Skeletal muscle satellite cell (primary cell): ENCODE measurements around the gene GIGYF1.
"Not testable (repeated sequence)": the region's sequence is repeated elsewhere in the genome, so short reads cannot be mapped to it uniquely, and the experiment has no call there.

Experiments used
- H3K27me3 ChIP-seq: 2 replicates; pipeline ENCODE4 v1.7.0; 2013; ENCODE audit warnings: low read length; ENCODE audit not compliant: control insufficient read depth, insufficient read depth
- H3K36me3 ChIP-seq: 2 replicates; pipeline ENCODE4 v1.7.0; 2013; ENCODE audit warnings: mild to moderate bottlenecking, control low read depth, low read length; ENCODE audit not compliant: insufficient read depth
- H3K4me1 ChIP-seq: 2 replicates; pipeline ENCODE4 v1.7.0; 2013; ENCODE audit warnings: low read length; ENCODE audit not compliant: control insufficient read depth, insufficient read depth
- H3K4me2 ChIP-seq: 2 replicates; pipeline ENCODE4 v1.7.0; 2013; ENCODE audit warnings: mild to moderate bottlenecking, low read length
- H3K4me3 ChIP-seq: 2 replicates; pipeline ENCODE4 v1.7.0; 2013; ENCODE audit warnings: low read length
- H3K9ac ChIP-seq: 2 replicates; pipeline ENCODE4 v1.7.0; 2013; ENCODE audit warnings: mild to moderate bottlenecking, low read depth, low read length, moderate library complexity
- H3K9me3 ChIP-seq: replicated peaks from 2 replicates; pipeline ENCODE4 v1.7.0; 2013; ENCODE audit warnings: mild to moderate bottlenecking, control low read depth, low read length

Gene GIGYF1

GRCh38 chr7:100722480-100723212, 28.6 kb upstream of the GIGYF1 start:
- H3K36me3 ChIP-seq: no peaks in the 10 kb centered on the region
- no peak overlapping the region for H3K4me3 ChIP-seq
- H3K4me2 ChIP-seq: no peak overlapping the region
- peaks cover 47% of the 10 kb centered on the region for H3K27me3 ChIP-seq
- peaks cover 24% of the 10 kb centered on the region for H3K4me1 ChIP-seq
- no peaks in the 10 kb centered on the region for H3K9me3 ChIP-seq
- no peak overlapping the region for H3K9ac ChIP-seq

GRCh38 chr7:100721505-100721812, 27.4 kb upstream of the GIGYF1 start:
- H3K9ac ChIP-seq: no peak overlapping the region
- peaks cover 13% of the 10 kb centered on the region for H3K4me1 ChIP-seq
- no peaks in the 10 kb centered on the region for H3K36me3 ChIP-seq
- no peak overlapping the region for H3K4me2 ChIP-seq
- H3K4me3 ChIP-seq: no peak overlapping the region
- no peaks in the 10 kb centered on the region for H3K9me3 ChIP-seq
- peaks cover 47% of the 10 kb centered on the region for H3K27me3 ChIP-seq

- Histone ChIP-seq H3K4me2 (no peak overlapping the region), H3K4me1 (peaks cover 7% of the 10 kb centered on the region), H3K9ac (no peak overlapping the region), H3K9me3 (no peaks in the 10 kb centered on the region), H3K4me3 (no peak overlapping the region), H3K27me3 (peaks cover 47% of the 10 kb centered on the region), H3K36me3 (no peaks in the 10 kb centered on the region)
These were observed 26.8 kb upstream of the GIGYF1 start for GRCh38 chr7:100720671-100721504.

GRCh38 chr7:100720279-100720670, 26.2 kb upstream of the GIGYF1 start, which contains the start of gene EPO:
EPO (plus strand) TSS chr7:100720468; CDS start chr7:100720981, 513 bp downstream.
- Histone ChIP-seq H3K4me3 (no peak within 1 kb of the TSS), H3K9me3 (no peaks in the 10 kb centered on the region), H3K27me3 (peaks cover 47% of the 10 kb centered on the region), H3K4me1 (peaks cover 3% of the 10 kb centered on the region), H3K9ac (no peak within 1 kb of the TSS), H3K4me2 (peak within 1 kb of the TSS; percentile 50), H3K36me3 (no peaks in the 10 kb centered on the region)

- H3K4me3 ChIP-seq: no peak overlapping the region
- no peaks in the 10 kb centered on the region for H3K9me3 ChIP-seq
- H3K27me3 ChIP-seq: peaks cover 47% of the 10 kb centered on the region
- peak overlapping the region; percentile 50 for H3K4me2 ChIP-seq
- H3K9ac ChIP-seq: no peak overlapping the region
- no peaks in the 10 kb centered on the region for H3K4me1 ChIP-seq
- no peaks in the 10 kb centered on the region for H3K36me3 ChIP-seq
These were observed 25.7 kb upstream of the GIGYF1 start for GRCh38 chr7:100719523-100720278.

- not testable (repeated sequence) for H3K4me2 ChIP-seq, H3K4me3 ChIP-seq, H3K9me3 ChIP-seq, H3K9ac ChIP-seq, H3K36me3 ChIP-seq, H3K4me1 ChIP-seq
- H3K27me3 ChIP-seq: peaks cover 27% of the 10 kb centered on the region
These were observed 23.0 kb upstream of the GIGYF1 start for GRCh38 chr7:100717073-100717472.

GRCh38 chr7:100714725-100715124, 20.7 kb upstream of the GIGYF1 start:
- H3K4me2 ChIP-seq: no peak overlapping the region
- no peak overlapping the region for H3K4me3 ChIP-seq
- no peaks in the 10 kb centered on the region for H3K36me3 ChIP-seq
- H3K4me1 ChIP-seq: no peaks in the 10 kb centered on the region
- H3K9me3 ChIP-seq: no peaks in the 10 kb centered on the region
- no peak overlapping the region for H3K9ac ChIP-seq
- H3K27me3 ChIP-seq: peaks cover 5% of the 10 kb centered on the region

GRCh38 chr7:100711369-100711768, 17.3 kb upstream of the GIGYF1 start:
- Histone ChIP-seq H3K36me3 (peaks cover 6% of the 10 kb centered on the region), H3K9ac (no peak overlapping the region), H3K4me2 (no peak overlapping the region), H3K27me3 (no peaks in the 10 kb centered on the region), H3K9me3 (no peaks in the 10 kb centered on the region), H3K4me3 (no peak overlapping the region), H3K4me1 (peaks cover 10% of the 10 kb centered on the region)

GRCh38 chr7:100710452-100710851, 16.4 kb upstream of the GIGYF1 start:
- H3K4me3 ChIP-seq: no peak overlapping the region
- H3K27me3 ChIP-seq: no peaks in the 10 kb centered on the region
- H3K4me1 ChIP-seq: peaks cover 11% of the 10 kb centered on the region
- H3K9me3 ChIP-seq: no peaks in the 10 kb centered on the region
- no peak overlapping the region for H3K4me2 ChIP-seq
- peaks cover 6% of the 10 kb centered on the region for H3K36me3 ChIP-seq
- H3K9ac ChIP-seq: no peak overlapping the region

- no peak overlapping the region for H3K4me3 ChIP-seq
- H3K9me3 ChIP-seq: no peaks in the 10 kb centered on the region
- H3K4me2 ChIP-seq: no peak overlapping the region
- H3K36me3 ChIP-seq: peaks cover 6% of the 10 kb centered on the region
- H3K27me3 ChIP-seq: no peaks in the 10 kb centered on the region
- H3K9ac ChIP-seq: no peak overlapping the region
- peaks cover 12% of the 10 kb centered on the region for H3K4me1 ChIP-seq
These were observed 14.3 kb upstream of the GIGYF1 start for GRCh38 chr7:100708395-100708794.

GRCh38 chr7:100706672-100707311, 12.7 kb upstream of the GIGYF1 start:
- peak overlapping the region; percentile 93 for H3K4me2 ChIP-seq
- H3K9me3 ChIP-seq: no peaks in the 10 kb centered on the region
- peaks cover 6% of the 10 kb centered on the region for H3K36me3 ChIP-seq
- H3K4me1 ChIP-seq: peaks cover 12% of the 10 kb centered on the region
- peak overlapping the region; percentile 92 for H3K9ac ChIP-seq
- H3K27me3 ChIP-seq: peaks cover 5% of the 10 kb centered on the region
- H3K4me3 ChIP-seq: peak overlapping the region; percentile 97
